Globus pallidus (tissue), 1 donor: ENCODE data around the gene TMEM132D.
"Not testable (repeated sequence)": the region's sequence is repeated elsewhere in the genome, so short reads cannot be mapped to it uniquely, and the experiment has no call there.

Experiments
- DNase-seq: peaks from one replicate; pipeline ENCODE4 v3.0.0-alpha.2; 2015; ENCODE audit warnings: low spot score

The TMEM132D gene

DNA sequence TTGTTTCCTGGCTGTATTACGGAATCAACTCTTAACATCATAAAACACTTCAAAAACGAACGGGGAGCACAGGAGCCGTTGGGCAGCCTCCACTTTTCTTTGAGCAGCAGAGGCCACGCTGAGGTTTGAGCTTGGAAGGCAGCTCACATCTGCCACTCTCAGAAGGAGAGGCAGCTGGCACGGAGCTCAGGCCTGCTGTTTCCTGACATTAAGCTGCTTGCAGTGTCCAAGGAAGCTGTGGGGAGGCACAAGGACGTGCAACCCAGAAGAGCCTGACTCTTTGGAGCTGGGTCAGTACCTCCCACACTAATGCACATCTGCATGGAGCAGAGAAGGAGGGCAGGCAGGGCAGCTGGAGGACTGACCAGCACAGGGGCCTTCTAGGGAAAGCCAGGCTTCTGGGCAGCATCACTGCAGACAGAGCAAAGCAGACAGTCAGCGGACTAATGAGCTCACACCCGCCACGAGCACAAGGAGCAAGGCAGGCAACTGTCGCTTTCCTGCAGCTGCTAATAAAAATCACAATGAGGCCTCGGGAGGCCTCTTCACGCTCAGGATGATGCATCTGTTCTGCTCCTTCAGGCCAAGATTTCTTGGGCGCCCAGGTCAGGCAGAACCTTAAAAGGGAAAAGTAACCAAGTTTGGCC, 839.5 kb downstream of the TMEM132D start:
- no peak for DNase-seq

DNA sequence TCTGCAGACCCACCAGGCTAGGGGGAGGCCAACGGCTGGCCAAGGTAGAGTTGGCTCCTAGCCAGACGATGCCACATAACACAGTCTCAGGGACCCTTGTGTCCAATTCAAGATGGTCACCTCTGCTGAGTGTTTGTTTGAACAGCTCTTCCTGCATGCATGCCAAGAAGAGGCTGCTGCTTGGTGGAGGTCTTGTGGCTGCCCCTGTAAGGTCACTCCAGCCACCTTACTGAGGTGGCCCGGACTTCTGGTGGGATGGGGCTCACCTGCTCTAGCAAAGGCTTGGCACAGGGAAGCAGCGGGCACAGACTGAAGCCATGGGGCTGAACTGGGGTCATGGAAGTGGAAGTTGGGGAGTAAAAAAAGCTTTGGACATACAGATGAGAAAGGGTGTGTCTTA, 840.2 kb downstream of the TMEM132D start:
- no peak for DNase-seq

DNA sequence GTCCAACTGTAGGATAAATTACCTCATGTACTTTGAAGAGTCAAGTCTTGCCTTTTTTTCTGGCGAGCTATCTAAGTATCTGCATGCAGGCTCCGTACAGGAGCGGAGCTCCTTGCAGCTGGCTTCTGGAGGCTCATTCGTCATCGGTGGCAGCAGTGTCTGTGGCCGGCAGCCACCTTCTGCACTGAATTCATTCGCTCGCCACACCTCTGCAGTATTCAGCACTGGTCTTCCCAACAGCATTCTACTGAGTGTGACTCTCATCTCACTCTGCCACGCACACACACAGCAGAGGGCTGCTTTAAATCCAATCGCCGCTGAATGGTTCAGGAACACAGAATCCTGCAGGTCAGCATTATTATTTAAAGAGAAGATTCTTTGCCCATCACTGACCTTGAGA, 850.6 kb downstream of the TMEM132D start:
- DNase-seq: no peak

DNA sequence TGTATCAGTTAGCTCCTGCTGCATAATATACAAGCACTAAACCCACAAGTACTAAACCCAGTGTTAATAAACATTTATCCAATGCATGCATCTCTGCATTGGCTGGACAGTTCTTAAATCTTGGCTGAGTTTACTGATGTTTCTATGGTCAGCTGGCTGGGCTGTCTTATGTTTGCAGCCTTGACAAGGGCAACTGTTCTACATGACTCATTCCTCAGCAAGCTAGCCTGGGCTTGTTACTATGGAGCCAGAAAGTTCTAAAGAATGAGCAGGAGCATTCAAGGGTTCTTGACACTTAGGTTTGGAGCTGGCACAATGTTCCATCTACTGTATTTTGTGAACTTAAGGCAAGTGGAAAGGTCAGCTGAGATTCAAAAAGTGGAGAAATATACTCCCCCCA, 851.5 kb downstream of the TMEM132D start:
- no peak for DNase-seq

DNA sequence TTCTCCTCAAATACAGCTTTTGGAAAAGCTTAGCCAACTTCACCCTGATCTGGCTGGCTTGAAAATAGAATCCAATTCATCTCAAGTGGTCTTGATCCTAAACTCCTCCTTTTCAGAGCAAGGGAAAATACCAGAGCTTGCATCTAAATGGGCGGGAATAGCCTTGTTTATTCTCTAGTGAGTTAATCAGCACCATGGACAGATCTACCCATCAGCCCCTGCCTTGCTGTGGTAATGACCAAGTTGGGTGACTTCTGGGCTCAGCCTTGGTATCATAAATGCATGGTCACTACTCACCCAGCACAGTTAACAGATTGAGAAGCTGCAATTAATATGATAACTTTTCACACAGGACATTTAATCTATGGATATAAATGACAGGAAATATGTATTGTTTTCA, 853.9 kb downstream of the TMEM132D start:
- no peak for DNase-seq

DNA sequence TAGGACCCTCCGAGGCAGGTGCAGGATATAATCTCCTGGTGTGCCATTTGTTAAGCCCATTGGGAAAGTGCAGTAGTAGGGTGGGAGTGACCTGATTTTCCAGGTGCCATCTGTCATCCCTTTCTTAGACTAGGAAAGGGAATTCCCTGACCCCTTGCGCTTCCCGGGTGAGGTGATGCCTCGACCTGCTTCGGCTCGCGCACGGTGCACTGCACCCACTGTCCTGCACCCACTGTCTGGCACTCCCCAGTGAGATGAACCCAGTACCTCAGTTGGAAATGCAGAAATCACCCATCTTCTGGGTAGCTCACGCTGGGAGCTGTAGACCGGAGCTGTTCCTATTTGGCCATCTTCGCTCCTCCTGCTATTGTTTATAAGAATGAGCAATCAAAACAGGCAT, 860.5 kb downstream of the TMEM132D start:
- DNase-seq: not testable (repeated sequence)

DNA sequence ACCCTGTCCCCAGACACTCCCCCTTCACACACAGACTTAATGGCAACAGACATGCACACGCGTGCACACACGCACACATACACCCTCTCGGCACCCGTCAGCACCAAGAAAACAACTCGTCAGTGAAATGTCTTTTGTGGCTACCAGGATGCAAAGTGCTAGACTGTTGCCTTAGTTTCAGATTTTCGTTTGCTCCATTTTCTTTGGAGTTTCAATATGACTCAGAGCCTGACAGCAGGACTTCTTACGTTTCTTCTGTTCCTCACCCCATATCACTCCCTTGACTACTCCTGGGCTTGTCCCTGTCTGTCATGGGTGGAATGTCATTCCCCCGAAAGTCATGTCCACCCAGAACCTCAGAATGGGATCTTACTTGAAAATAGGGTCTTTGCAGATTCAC, 867.7 kb downstream of the TMEM132D start:
- no peak for DNase-seq

DNA sequence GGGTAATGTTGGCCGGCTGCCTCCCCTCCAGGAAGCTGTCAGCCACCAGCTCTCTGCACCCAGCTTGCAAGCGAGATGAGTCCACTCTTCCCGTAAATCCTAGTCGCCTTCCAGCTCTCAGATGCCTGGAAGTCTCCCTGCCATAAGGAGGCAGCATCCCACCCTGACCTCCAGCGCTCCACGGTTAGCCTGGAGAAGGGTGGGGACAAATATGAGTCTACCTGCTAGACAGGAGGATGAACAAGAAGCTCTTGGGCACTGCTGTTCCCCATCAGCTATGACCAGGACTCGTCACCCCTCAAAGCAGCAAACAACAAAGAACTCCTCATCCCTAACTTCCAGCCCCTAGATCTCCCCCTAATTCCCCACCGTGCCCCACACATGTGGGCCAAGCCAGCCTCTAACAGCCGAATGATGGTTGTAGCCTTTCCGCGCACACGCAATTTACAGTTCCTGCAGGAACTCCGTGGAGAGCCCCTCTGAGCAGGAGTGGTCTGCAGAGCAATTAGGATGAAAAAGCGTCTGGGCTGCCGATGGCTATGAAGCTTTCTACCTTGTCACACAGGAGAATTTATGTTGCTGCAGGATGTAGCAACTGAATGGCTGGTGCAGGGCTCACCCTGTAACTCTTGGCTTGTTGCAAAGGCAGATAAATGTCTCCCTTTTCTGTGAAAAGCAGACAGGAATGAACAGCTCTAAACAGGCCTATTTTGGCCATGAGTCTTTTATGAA, 869.1 kb downstream of the TMEM132D start:
- no peak for DNase-seq

DNA sequence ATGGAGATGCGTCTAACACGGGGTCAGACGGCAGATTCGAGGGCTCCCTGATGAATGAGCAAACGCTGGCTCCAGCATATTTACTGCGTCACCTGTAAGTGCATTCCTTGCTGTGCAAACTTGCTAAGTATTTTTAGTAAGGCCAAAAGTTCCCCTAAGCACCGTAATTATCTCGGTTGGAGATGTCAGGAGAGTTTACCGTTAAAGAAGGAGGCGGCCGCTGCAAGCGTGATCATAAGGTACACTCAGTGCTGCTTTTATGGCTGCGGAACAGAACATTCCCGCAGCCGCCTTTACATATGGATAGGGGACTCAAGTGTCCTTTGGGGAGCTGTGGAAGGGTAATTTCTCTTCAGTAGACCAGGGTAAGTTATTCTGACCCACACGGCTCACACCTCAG, 875.0 kb downstream of the TMEM132D start:
- DNase-seq: no peak

DNA sequence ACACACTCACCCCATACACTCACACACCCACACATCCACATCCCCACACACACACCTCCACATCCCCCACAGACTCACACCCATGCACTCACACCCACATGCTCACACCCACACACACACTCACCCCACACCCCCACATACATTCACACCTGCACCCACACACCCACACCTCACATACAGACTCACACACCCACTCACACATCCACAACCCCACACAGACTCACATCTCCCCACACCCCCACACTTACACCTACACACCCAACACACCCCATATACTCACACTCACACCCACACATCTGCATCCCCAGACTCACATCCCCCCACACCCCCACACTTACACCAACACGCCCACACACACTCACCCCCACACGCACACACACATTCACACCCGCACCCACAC, 878.8 kb downstream of the TMEM132D start:
- no peak for DNase-seq
